Osteoblast (primary cell): ENCODE results near the gene PTBP1. TPM values are rescaled to one million over a fixed set of nuclear protein-coding genes. Genes with fewer than 3 reads are reported as not detected.
A peak's percentile ranks its signal among the peaks of the same experiment; 100 is the strongest.

Source experiments
- DNase-seq: peaks from one replicate; pipeline ENCODE4 v3.0.0; 2011; ENCODE audit warnings: low spot score, mixed read lengths; ENCODE audit not compliant: insufficient read length; ENCODE audit errors: missing footprints
- H2AFZ ChIP-seq: 2 replicates; pipeline ENCODE4 v1.6.0; 2011; ENCODE audit warnings: mild to moderate bottlenecking, low read length
- H3K27ac ChIP-seq: 2 replicates; pipeline ENCODE4 v1.5.1; 2011; ENCODE audit warnings: mild to moderate bottlenecking, low read depth, low read length, moderate library complexity
- H3K27me3 ChIP-seq: 2 replicates; pipeline ENCODE4 v1.6.0; 2012; ENCODE audit warnings: mild to moderate bottlenecking, control low read depth, inconsistent platforms, low read length, moderate library complexity; ENCODE audit not compliant: insufficient read depth
- H3K36me3 ChIP-seq: 2 replicates; pipeline ENCODE4 v1.5.1; 2011; ENCODE audit warnings: mild to moderate bottlenecking, low read length, control low read depth, moderate library complexity; ENCODE audit not compliant: insufficient read depth
- H3K4me1 ChIP-seq: 2 replicates; pipeline ENCODE4 v1.5.1; 2011; ENCODE audit warnings: mild to moderate bottlenecking, low read length, control low read depth, moderate library complexity; ENCODE audit not compliant: insufficient read depth
- H3K4me2 ChIP-seq: 2 replicates; pipeline ENCODE4 v1.6.0; 2011; ENCODE audit warnings: mild to moderate bottlenecking, low read length; ENCODE audit not compliant: insufficient read depth
- H3K4me3 ChIP-seq: fragments of 200-600 bp; sonication (generic); 3 replicates; pipeline ENCODE4 v1.5.1; 2012; ENCODE audit warnings: mild to moderate bottlenecking, low read length, inconsistent platforms; ENCODE audit not compliant: insufficient read depth
- H3K79me2 ChIP-seq: 2 replicates; pipeline ENCODE4 v1.6.0; 2012; ENCODE audit warnings: mild to moderate bottlenecking, low read length, control low read depth, inconsistent platforms; ENCODE audit not compliant: insufficient read depth
- H3K9me3 ChIP-seq: 2 replicates; pipeline ENCODE4 v1.5.1; 2011; ENCODE audit warnings: low read depth, low read length, control low read depth
- H4K20me1 ChIP-seq: 2 replicates; pipeline ENCODE4 v1.6.0; 2012; ENCODE audit warnings: mild to moderate bottlenecking, low read length, control low read depth; ENCODE audit not compliant: insufficient read depth
- CTCF ChIP-seq: IDR thresholded peaks from 2 replicates; pipeline ENCODE4 v1.5.1; 2011; ENCODE audit warnings: mild to moderate bottlenecking, low read depth, low read length, moderate library complexity; ENCODE audit errors: extremely low read depth
- total RNA-seq: library from RNA; depleted of rRNA; stranded (reverse); fragments of >200 nt; gene quantifications from 2 replicates; pipeline ENCODE4 v1.2.3, GENCODE V29; 2012

The PTBP1 gene
- 106 and 124 TPM in 2 replicates for total RNA-seq

GRCh38 chr19:796692-797527 is at the start of gene PTBP1:
PTBP1 (plus strand) TSS chr19:797452; CDS start chr19:797498, 46 bp downstream.
- peaks cover 26% of the 10 kb centered on the region for H3K36me3 ChIP-seq
- peaks cover 31% of the 10 kb centered on the region for H3K4me1 ChIP-seq

GRCh38 chr19:748274-748598 is 49.0 kb upstream of the PTBP1 start:
- no peak overlapping the region for H2AFZ ChIP-seq
- no peak overlapping the region for H3K4me3 ChIP-seq
- TF ChIP-seq CTCF = no peak
- no peak for DNase-seq
- no peak overlapping the region for H3K4me2 ChIP-seq
- peaks cover 16% of the 10 kb centered on the region for H3K4me1 ChIP-seq
- H3K36me3 ChIP-seq = no peaks in the 10 kb centered on the region
- H3K79me2 ChIP-seq = no peaks in the 10 kb centered on the region
- no peaks in the 10 kb centered on the region for H4K20me1 ChIP-seq
- no peaks in the 10 kb centered on the region for H3K27me3 ChIP-seq
- peaks cover 5% of the 10 kb centered on the region for H3K9me3 ChIP-seq
- no peak overlapping the region for H3K27ac ChIP-seq

More at GRCh38 chr19:796692-797527, at the start of gene PTBP1:
- H3K4me3 ChIP-seq = peak within 1 kb of the TSS; percentile 85
- DNase-seq = peak; percentile 100
- H3K4me2 ChIP-seq = peak within 1 kb of the TSS; percentile 88
- H3K79me2 ChIP-seq = peaks cover 41% of the 10 kb centered on the region
- H3K9me3 ChIP-seq = no peaks in the 10 kb centered on the region
- peak within 1 kb of the TSS; percentile 85 for H3K27ac ChIP-seq
- H2AFZ ChIP-seq = peak within 1 kb of the TSS; percentile 88
- TF ChIP-seq CTCF = no peak
- peaks cover 39% of the 10 kb centered on the region for H4K20me1 ChIP-seq
- H3K27me3 ChIP-seq = no peaks in the 10 kb centered on the region

GRCh38 chr19:749811-750210 is 47.4 kb upstream of the PTBP1 start:
- Histone ChIP-seq H3K27me3 (no peaks in the 10 kb centered on the region), H4K20me1 (no peaks in the 10 kb centered on the region), H3K79me2 (no peaks in the 10 kb centered on the region), H2AFZ (no peak overlapping the region), H3K4me2 (no peak overlapping the region), H3K4me1 (peaks cover 21% of the 10 kb centered on the region), H3K36me3 (no peaks in the 10 kb centered on the region), H3K9me3 (peaks cover 5% of the 10 kb centered on the region), H3K27ac (no peak overlapping the region), H3K4me3 (no peak overlapping the region)
- no peak for TF ChIP-seq CTCF
- peak; percentile 86 for DNase-seq

GRCh38 chr19:750640-751423 is 46.4 kb upstream of the PTBP1 start, which contains the start of gene MISP:
MISP (plus strand) TSS chr19:751112; CDS start chr19:756947, 5,835 bp downstream.
- Histone ChIP-seq H3K79me2 (no peaks in the 10 kb centered on the region), H4K20me1 (no peaks in the 10 kb centered on the region), H3K4me1 (peaks cover 21% of the 10 kb centered on the region), H2AFZ (peak within 1 kb of the TSS; percentile 80), H3K27ac (peak within 1 kb of the TSS; percentile 92), H3K27me3 (no peaks in the 10 kb centered on the region), H3K4me2 (peak within 1 kb of the TSS; percentile 51), H3K36me3 (no peaks in the 10 kb centered on the region), H3K9me3 (peaks cover 5% of the 10 kb centered on the region), H3K4me3 (no peak within 1 kb of the TSS)
- DNase-seq = no peak
- TF ChIP-seq CTCF = no peak
